H9 (cell line): Measurements from ENCODE around the gene MMP24OS. TPM values are rescaled to one million over a fixed set of nuclear protein-coding genes. Genes with fewer than 3 reads are reported as not detected.
A peak's percentile ranks its signal among the peaks of the same experiment; 100 is the strongest.

ENCODE experiments used
- DNase-seq: peaks from one replicate; pipeline ENCODE4 v3.0.0-alpha.2; 2017
- H2AFZ ChIP-seq: one replicate; pipeline ENCODE4 v1.6.1; 2013; ENCODE audit warnings: mild to moderate bottlenecking, low read length, control low read depth, moderate library complexity
- H2AK5ac ChIP-seq: 2 replicates; pipeline ENCODE4 v1.6.1; 2013; ENCODE audit warnings: low read length, control low read depth, mixed read lengths; ENCODE audit not compliant: insufficient read length
- H2BK120ac ChIP-seq: one replicate; pipeline ENCODE4 v1.6.1; 2013; ENCODE audit warnings: low read depth, mild to moderate bottlenecking, low read length, control low read depth, inconsistent platforms; ENCODE audit not compliant: poor library complexity, severe bottlenecking
- H2BK12ac ChIP-seq: 2 replicates; pipeline ENCODE4 v1.6.1; 2013; ENCODE audit warnings: low read length, control low read depth, mixed read lengths, low read depth; ENCODE audit not compliant: insufficient read length
- H2BK15ac ChIP-seq: 2 replicates; pipeline ENCODE4 v1.6.1; 2013; ENCODE audit warnings: low read depth, low read length, control low read depth
- H2BK20ac ChIP-seq: one replicate; pipeline ENCODE4 v1.6.1; 2013; ENCODE audit warnings: low read depth, mild to moderate bottlenecking, low read length, control low read depth, inconsistent platforms; ENCODE audit not compliant: poor library complexity, severe bottlenecking
- H2BK5ac ChIP-seq: 2 replicates; pipeline ENCODE4 v1.6.1; 2013; ENCODE audit warnings: low read length, control low read depth, mixed read lengths; ENCODE audit not compliant: insufficient read length
- H3K14ac ChIP-seq: 2 replicates; pipeline ENCODE4 v1.6.1; 2013; ENCODE audit warnings: low read length, control low read depth; ENCODE audit not compliant: insufficient read depth
- H3K18ac ChIP-seq: 2 replicates; pipeline ENCODE4 v1.6.1; 2013; ENCODE audit warnings: low read depth, mild to moderate bottlenecking, mixed read lengths, low read length, control low read depth; ENCODE audit not compliant: insufficient read length
- H3K23ac ChIP-seq: 2 replicates; pipeline ENCODE4 v1.6.1; 2013; ENCODE audit warnings: low read length, control low read depth, mixed read lengths, low read depth; ENCODE audit not compliant: insufficient read length
- H3K23me2 ChIP-seq: 2 replicates; pipeline ENCODE4 v1.6.1; 2013; ENCODE audit warnings: low read depth, mild to moderate bottlenecking, mixed read lengths, low read length, control low read depth; ENCODE audit not compliant: insufficient read length, poor library complexity, severe bottlenecking
- H3K27ac ChIP-seq: 2 replicates; pipeline ENCODE4 v1.5.1; 2013; ENCODE audit warnings: low read length, control low read depth, mixed read lengths, low read depth; ENCODE audit not compliant: insufficient read length
- H3K27me3 ChIP-seq: 2 replicates; pipeline ENCODE4 v1.6.1; 2013; ENCODE audit warnings: low read length, control low read depth, inconsistent platforms; ENCODE audit not compliant: insufficient read depth
- H3K4ac ChIP-seq: 2 replicates; pipeline ENCODE4 v1.6.1; 2013; ENCODE audit warnings: low read depth, mild to moderate bottlenecking, control low read depth, inconsistent platforms, low read length, moderate library complexity
- H3K4me1 ChIP-seq: 2 replicates; pipeline ENCODE4 v1.6.1; 2013; ENCODE audit warnings: low read length, control low read depth, inconsistent platforms; ENCODE audit not compliant: insufficient read depth
- H3K4me2 ChIP-seq: 2 replicates; pipeline ENCODE4 v1.6.1; 2013; ENCODE audit warnings: low read length, control low read depth, mixed read lengths; ENCODE audit not compliant: insufficient read length, insufficient read depth
- H3K56ac ChIP-seq: 2 replicates; pipeline ENCODE4 v1.6.1; 2013; ENCODE audit warnings: low read depth, mild to moderate bottlenecking, mixed read lengths, low read length, control low read depth; ENCODE audit not compliant: insufficient read length
- H3K79me1 ChIP-seq: 2 replicates; pipeline ENCODE4 v1.6.1; 2013; ENCODE audit warnings: low read depth, mild to moderate bottlenecking, moderate library complexity, low read length, control low read depth, inconsistent platforms; ENCODE audit not compliant: insufficient read depth, poor library complexity, severe bottlenecking
- H3K79me2 ChIP-seq: 2 replicates; pipeline ENCODE4 v1.6.1; 2013; ENCODE audit warnings: low read length, control low read depth, inconsistent platforms; ENCODE audit not compliant: insufficient read depth
- H3K9ac ChIP-seq: 2 replicates; pipeline ENCODE4 v1.6.1; 2013; ENCODE audit warnings: low read length, control low read depth, mixed read lengths; ENCODE audit not compliant: insufficient read length; ENCODE audit errors: extremely low read depth
- H3K9me3 ChIP-seq: one replicate; pipeline ENCODE4 v1.6.1; 2013; ENCODE audit warnings: low read depth, low read length, inconsistent platforms; ENCODE audit not compliant: control insufficient read depth
- H3T11ph ChIP-seq: one replicate; pipeline ENCODE4 v1.6.1; 2013; ENCODE audit warnings: mild to moderate bottlenecking, low read length, control low read depth, inconsistent platforms
- H4K20me1 ChIP-seq: one replicate; pipeline ENCODE4 v1.6.1; 2013; ENCODE audit not compliant: control insufficient read depth, insufficient read length, insufficient read depth
- H4K5ac ChIP-seq: 2 replicates; pipeline ENCODE4 v1.6.1; 2013; ENCODE audit warnings: low read depth, mild to moderate bottlenecking, mixed read lengths, low read length, control low read depth; ENCODE audit not compliant: insufficient read length
- H4K8ac ChIP-seq: replicated peaks from 2 replicates; pipeline ENCODE4 v1.6.1; 2013; ENCODE audit warnings: low read length, control low read depth, mixed read lengths, low read depth; ENCODE audit not compliant: insufficient read length
- H4K91ac ChIP-seq: 2 replicates; pipeline ENCODE4 v1.6.1; 2013; ENCODE audit warnings: low read depth, mild to moderate bottlenecking, moderate library complexity, mixed read lengths, low read length, control low read depth; ENCODE audit not compliant: insufficient read length
- H3K27ac Mint-ChIP-seq, 3 experiments: 2 replicates in 2 of 3; 3 replicates in 1 of 3; pipeline ENCODE4 v1.8.0; 2020 to 2021; ENCODE audit warnings: mixed read lengths in 3 of 3, mild to moderate bottlenecking in 1 of 3, moderate library complexity in 1 of 3
- H3K27me3 Mint-ChIP-seq: 2 replicates; pipeline ENCODE4 v1.8.0; 2021; ENCODE audit warnings: low read depth, mild to moderate bottlenecking, moderate library complexity, mixed read lengths
- H3K36me3 Mint-ChIP-seq, 3 experiments: 2 replicates in 2 of 3; 3 replicates in 1 of 3; pipeline ENCODE4 v1.8.0; 2020 to 2021; ENCODE audit warnings: low read depth in 3 of 3, mixed read lengths in 3 of 3; ENCODE audit not compliant: insufficient read depth in 1 of 3
- H3K4me1 Mint-ChIP-seq, 2 experiments: 2 replicates each; pipeline ENCODE4 v1.8.0; 2020; ENCODE audit warnings: mixed read lengths in 2 of 2
- H3K4me3 Mint-ChIP-seq, 2 experiments: 2 replicates in 1 of 2; 3 replicates in 1 of 2; pipeline ENCODE4 v1.8.0; 2020 to 2021; ENCODE audit warnings: mild to moderate bottlenecking in 2 of 2, mixed read lengths in 2 of 2, moderate library complexity in 1 of 2
- H3K9me3 Mint-ChIP-seq, 2 experiments: 2 replicates in 1 of 2; 3 replicates in 1 of 2; pipeline ENCODE4 v1.8.0; 2020; ENCODE audit warnings: mild to moderate bottlenecking in 2 of 2, mixed read lengths in 2 of 2, moderate library complexity in 1 of 2
- CTCF ChIP-seq: fragments of 200-600 bp; sonication (generic); conservative IDR thresholded peaks from 3 replicates; pipeline ENCODE4 v1.8.0; 2021; ENCODE audit warnings: antibody characterized with exemption, mild to moderate bottlenecking
- WGBS: extraction: QIAGEN DNeasy Blood & Tissue Kit; methylation state at CpG from one replicate; pipeline ENCODE4 v1.1.7; 2013; ENCODE audit warnings: missing lambda C conversion rate, low lambda C conversion rate, mixed read lengths; ENCODE audit not compliant: insufficient read length; ENCODE audit errors: extremely low coverage; 5-methylcytosine and 5-hydroxymethylcytosine counted together
- total RNA-seq: library from RNA; stranded (reverse); gene quantifications from 2 replicates; pipeline ENCODE4 v1.2.1, GENCODE V29; 2021

Gene MMP24OS
- total RNA-seq, 1 experiment from 2014 or later: 43.8 TPM

DNA sequence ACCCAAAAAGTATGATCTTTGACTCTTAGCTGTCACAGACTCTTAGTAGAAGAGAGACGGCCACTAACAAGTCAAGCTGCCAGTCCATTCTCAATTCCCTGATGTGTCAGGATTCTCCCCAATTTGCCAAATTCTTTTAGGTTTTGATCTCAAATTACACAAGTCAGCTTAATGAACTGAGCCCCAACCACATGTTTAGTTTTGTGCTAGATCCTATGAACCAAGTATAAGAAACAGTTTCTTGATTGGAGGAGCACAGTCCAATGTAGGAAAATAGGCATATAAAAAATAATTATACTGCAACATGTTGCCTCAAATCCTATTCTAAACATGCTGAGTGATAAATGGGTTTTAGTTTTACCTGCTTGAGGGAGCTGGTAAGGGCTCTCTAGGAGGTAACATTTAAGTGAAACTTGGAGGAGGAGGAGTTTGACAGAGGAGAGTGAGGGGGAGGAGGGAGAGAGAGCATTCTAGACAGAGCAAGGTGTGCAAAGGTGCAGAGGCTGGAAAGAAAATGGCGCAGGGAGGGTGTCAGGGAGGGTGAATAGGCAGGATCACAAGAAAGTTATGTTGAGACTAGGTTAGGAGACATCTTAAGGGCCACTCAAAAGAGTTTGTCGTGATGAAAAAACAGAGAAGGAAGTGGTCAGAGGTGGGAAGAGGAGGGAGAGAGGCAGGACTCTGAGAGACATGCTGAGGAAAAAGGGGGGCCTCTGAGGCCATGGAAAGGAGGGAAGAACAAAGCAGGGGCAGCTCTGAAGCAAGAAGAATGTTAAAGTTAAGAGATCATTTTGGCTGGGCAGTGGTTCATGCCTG, 37.1 kb upstream of the MMP24OS start:
- Histone ChIP-seq H3K4ac (no peak overlapping the region), H3K4me1 (peaks cover 2% of the 10 kb centered on the region; the same call in 1 of the 2 replicates), H2BK15ac (no peak overlapping the region), H3K56ac (no peak overlapping the region), H3K79me1 (no peaks in the 10 kb centered on the region), H2BK20ac (no peak overlapping the region), H3K4me2 (no peak overlapping the region), H3K9me3 (no peaks in the 10 kb centered on the region), H3K14ac (no peak overlapping the region), H2BK120ac (no peak overlapping the region), H3T11ph (no peak overlapping the region), H4K8ac (no peak overlapping the region), H3K18ac (no peak overlapping the region), H2AFZ (no peak overlapping the region), H3K9ac (no peak overlapping the region), H4K20me1 (no peaks in the 10 kb centered on the region), H3K23ac (no peak overlapping the region), H3K27me3 (no peaks in the 10 kb centered on the region), H4K91ac (no peak overlapping the region), H3K27ac (no peak overlapping the region), H3K79me2 (no peaks in the 10 kb centered on the region), H2BK12ac (no peak overlapping the region), H4K5ac (no peak overlapping the region), H2AK5ac (no peak overlapping the region), H3K23me2 (no peaks in the 10 kb centered on the region), H2BK5ac (no peak overlapping the region)
- Mint-ChIP-seq H3K4me1 (peaks cover 31% of the 10 kb centered on the region in 2 experiments), H3K4me3 (no peak overlapping the region), H3K27me3 (no peaks in the 10 kb centered on the region), H3K36me3 (peaks cover 2 to 9% (median 4%) of the 10 kb centered on the region in 3 experiments; a peak in 5 of 7 replicates), H3K27ac (peak overlapping the region; percentile 44 to 68 (median 47); a peak in 5 of 7 replicates), H3K9me3 (no peaks in the 10 kb centered on the region)
- no peak for DNase-seq
- no peak for TF ChIP-seq CTCF
- whole genome bisulfite sequencing: no CpG with 5 or more reads among the region's 3 CpGs
